HG03039 (cell line): ENCODE measurements around the gene GABRG3.

Experiments
- ATAC-seq: cut with Tn5 transposase; IDR thresholded peaks from one replicate; pipeline ENCODE4 v1.9.1; 2021; ENCODE audit warnings: mild to moderate bottlenecking, moderate library complexity; ENCODE audit not compliant: unreplicated experiment

The GABRG3 gene

DNA sequence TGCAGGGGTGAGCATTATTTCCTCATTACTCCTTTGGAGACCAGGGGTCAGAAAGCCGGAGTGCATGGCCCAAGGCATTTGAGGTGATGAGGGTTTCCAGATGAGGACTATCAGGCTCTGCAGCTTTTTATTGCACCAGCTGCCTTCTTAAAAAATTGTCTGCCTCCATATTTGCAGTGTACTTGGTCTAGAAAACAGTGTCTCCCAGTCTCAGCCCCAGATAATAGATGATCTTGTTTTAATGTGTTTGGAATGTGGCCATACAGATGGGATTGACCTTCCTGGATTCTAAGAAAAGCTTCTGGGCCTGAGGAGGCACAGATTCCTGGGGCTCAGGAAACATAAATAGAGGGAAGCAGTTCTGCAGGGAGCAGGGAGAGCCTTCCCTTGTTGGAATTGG, 123.3 kb downstream of the GABRG3 start:
- no peak for ATAC-seq

DNA sequence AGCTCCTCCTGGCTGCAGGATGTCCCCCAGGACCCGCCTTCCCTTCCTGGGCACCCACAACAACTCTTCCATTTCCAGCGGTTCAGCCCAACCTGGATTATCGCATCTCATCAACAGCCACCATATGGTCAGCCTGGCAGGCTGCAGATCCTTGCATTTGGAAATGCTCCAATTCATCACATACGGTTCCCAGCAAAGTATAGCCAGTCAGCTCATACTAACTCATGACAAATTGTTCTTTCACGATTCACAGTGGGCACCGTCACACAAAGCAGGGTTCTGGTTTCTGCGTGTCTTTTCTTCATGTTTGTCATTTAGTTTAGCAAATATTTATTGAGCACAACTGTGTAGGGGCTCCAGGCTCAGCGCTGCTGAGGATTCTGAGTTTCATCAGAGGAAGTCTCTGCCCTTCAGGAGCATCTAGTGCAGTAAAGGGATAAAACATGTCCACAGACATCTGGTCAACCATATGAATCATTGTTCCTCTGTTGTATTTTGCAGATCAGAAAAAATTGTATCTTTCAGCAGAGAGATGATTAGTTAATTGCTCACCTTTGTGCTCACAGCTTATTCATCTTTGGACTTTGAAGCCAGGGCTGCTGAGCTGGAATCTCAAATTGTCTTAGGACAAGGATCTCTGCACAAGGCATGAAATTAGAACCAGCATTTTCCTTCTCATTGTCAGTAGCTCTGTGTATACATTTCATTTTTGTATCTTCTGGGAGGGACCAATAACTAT, 125.1 kb downstream of the GABRG3 start:
- no peak for ATAC-seq

- ATAC-seq: no peak
Measured at GRCh38 chr15:27097506-27097905, 126.5 kb downstream of the GABRG3 start.

DNA sequence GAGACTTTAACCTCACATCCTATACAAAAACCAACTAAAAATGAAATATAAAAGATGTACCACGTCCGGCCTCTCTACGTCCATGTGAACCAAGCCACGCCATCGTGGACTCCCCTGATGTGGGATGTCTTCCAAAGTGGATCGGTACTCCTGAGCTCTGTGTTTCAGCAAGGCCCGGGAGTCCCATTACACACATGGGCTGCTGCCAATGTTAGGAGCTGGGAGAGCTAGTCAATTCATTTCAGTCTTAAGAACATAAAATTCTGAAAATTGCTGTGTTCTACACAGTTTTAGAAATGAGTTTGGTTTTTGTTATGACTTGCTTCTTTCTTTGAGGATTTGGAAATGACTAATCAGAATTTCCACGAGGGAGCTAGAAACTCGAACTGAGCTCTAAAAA, 131.0 kb downstream of the GABRG3 start:
- no peak for ATAC-seq

DNA sequence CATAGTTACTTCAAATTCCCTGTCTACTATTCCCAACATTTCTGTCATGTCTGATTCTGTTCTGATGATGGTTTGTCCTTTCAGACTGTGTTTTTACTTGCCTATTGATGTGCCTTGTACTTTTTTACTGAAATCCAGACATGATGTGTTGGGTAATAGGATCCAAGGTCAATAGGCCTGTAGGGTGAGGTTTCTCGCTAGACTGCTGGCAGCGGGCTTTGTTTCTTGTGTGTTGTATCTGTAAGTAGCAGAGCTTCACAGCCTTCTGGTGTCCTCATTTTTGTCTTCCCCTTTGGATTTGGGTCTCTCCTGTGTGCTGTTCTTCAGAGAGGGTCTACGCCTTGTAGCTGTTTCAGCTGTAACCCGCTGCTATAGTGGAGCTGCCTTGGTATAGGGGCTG, 140.3 kb downstream of the GABRG3 start:
- ATAC-seq: no peak

GRCh38 chr15:27114473-27114872, 143.5 kb downstream of the GABRG3 start:
- ATAC-seq: no peak

- ATAC-seq: no peak
Measured at GRCh38 chr15:27119695-27120266, 148.8 kb downstream of the GABRG3 start.

DNA sequence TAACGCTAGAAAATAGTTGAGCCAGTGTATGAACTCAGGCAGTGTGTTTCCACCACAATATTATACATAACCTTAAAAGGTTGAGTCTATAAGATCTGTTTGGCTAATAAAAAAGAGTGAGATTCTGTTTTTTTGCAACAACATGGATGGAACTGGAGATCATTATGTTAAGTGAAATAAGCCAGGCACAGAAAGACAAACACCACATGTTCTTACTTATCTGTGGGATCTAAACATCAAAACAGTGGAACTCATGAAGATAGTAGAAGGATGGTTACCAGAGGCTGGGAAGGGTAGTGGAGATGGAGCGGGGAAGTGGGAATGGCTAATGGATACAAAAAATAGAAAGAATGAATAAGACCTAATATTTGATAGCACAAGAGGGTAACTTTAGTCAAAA, 150.7 kb downstream of the GABRG3 start:
- no peak for ATAC-seq

DNA sequence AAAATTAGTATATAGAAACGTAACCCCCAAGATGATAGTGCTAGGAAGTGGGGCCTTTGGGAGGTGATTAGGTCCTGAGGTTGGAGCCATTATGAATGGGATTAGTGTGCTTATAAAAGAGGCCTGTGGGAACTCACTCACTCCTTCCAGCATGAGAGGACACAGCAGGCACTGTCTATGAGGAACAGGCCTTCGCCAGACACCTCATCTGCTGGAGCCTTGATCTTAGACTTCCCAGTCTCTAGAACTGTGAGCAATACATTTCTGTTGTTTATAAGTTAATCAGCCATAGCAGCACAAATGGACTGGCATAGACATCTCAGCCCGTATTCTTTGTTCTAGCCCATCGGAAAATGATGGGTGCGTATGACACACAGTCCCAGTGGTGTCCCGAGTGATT, 152.3 kb downstream of the GABRG3 start:
- ATAC-seq: no peak

DNA sequence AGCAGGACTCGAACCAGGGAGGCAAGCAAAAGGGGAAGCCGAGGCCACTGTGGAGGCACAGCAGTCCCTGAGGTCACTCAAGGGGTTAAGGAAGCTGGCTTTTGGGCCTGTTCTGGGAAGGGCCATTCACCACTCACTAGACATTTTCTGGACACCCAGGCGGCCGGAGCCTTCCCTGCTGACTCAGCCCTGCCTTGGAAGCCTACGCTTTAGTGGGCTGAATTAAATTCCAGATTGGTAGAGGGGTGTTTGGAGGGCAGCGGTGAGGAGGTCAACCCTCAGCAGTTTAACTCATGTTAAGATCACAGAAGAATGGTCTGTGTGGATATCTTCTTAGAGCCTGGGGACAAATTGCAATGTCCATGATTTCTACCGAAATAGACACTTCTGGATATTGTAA, 152.8 kb downstream of the GABRG3 start:
- no peak for ATAC-seq

DNA sequence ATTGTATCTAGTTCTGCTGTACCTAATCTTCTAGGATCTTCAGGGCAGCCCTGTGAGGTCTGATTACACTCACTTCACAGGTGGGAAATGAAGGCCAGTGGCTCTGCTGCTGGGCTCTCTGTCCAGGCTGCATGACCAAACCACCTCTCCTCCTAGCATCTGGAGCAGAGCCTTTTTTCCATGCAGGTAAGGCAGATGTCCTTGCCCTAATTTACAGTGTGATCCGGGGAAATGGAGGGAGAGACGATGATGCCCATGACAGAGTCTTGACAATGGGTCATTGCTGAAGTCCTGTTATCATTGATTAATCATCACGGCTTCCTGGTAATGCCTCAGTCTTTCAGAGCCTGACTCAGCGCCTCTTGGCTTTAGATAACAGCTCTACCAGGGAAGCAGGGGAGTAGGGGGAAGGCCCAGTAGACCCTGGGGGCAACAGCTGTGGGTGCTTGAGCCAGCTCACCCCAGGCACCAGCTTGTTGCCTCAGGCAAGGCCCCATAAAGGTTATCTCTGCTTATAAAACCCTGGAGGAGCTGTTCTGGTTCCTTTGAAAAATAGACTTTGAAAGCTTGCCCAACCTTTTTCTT, 153.4 kb downstream of the GABRG3 start:
- no peak for ATAC-seq

GRCh38 chr15:27125185-27125584, 154.2 kb downstream of the GABRG3 start:
- no peak for ATAC-seq

DNA sequence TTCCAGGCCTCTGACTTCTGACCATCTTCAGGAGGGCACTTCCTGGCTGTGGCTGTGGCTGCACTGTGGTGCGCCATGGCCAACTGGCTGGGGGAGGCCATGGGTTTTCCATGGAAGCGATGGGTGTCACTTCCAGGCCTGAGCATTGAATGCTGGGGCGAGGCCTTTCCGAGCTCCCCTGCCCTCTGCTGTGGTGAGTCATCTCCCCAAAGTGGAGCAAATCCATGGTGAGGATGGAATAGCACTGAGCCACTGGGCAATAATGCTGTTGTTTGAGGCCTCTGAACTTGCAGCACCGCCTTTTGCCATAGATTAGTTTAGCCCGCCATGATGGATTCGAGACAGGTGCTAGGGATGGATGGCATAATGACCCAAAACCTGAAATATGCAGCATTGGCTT, 155.5 kb downstream of the GABRG3 start:
- no peak for ATAC-seq

DNA sequence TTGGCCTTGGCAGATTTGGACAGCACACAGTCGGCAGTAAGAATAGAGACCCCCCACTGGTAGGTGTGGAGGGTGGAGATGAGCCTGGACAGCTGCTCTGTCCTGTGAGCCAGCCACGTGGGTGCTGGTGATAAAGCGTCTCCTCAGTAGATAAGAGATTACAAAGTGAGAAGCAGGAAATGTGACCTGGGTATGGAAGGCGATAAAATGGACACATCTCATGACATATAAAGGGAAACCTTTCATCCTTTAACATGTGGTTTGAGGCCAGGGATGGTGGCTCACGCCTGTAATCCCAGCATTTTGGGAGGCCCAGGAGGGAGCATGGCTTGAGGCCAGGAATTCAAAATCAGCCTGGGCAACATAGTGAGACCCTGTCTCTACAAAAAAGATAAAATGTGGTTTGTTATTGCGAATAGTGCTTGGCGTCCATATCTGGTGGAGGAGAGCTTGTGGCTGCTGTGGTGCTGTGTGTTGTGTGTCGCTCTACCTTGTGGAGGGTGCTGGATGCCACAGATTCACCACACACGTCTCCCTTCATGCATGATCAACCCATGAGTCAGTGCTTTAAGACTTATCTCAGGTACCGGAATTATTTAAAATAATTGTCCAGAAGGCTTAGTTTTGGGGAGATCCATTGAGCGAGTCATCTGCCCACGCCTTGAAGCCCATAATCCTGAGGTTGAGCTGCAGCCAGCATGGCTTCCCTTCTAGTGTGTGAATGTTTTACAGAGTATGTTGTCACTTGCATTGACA, 157.0 kb downstream of the GABRG3 start:
- no peak for ATAC-seq

- no peak for ATAC-seq
Measured at GRCh38 chr15:27133249-27133648, 162.3 kb downstream of the GABRG3 start.

GRCh38 chr15:27134481-27134880, 163.5 kb downstream of the GABRG3 start:
- no peak for ATAC-seq

GRCh38 chr15:27135151-27135550, 164.2 kb downstream of the GABRG3 start:
- no peak for ATAC-seq

GRCh38 chr15:27137127-27137526, 166.1 kb downstream of the GABRG3 start:
- ATAC-seq: no peak

GRCh38 chr15:27165590-27165989, 194.6 kb downstream of the GABRG3 start:
- no peak for ATAC-seq

- no peak for ATAC-seq
Measured at GRCh38 chr15:27166917-27167316, 195.9 kb downstream of the GABRG3 start.

- ATAC-seq: no peak
Measured at GRCh38 chr15:27167738-27168137, 196.8 kb downstream of the GABRG3 start.

GRCh38 chr15:27170851-27171250, 199.9 kb downstream of the GABRG3 start:
- no peak for ATAC-seq
